GM21515 (cell line): Measurements from ENCODE around the gene ARFGEF2.
"Not testable (repeated sequence)": the region's sequence is repeated elsewhere in the genome, so short reads cannot be mapped to it uniquely, and the experiment has no call there.

ENCODE experiments used
- ATAC-seq: cut with Tn5 transposase; IDR thresholded peaks from one replicate; pipeline ENCODE4 v1.9.1; 2021; ENCODE audit not compliant: unreplicated experiment

The ARFGEF2 gene

DNA sequence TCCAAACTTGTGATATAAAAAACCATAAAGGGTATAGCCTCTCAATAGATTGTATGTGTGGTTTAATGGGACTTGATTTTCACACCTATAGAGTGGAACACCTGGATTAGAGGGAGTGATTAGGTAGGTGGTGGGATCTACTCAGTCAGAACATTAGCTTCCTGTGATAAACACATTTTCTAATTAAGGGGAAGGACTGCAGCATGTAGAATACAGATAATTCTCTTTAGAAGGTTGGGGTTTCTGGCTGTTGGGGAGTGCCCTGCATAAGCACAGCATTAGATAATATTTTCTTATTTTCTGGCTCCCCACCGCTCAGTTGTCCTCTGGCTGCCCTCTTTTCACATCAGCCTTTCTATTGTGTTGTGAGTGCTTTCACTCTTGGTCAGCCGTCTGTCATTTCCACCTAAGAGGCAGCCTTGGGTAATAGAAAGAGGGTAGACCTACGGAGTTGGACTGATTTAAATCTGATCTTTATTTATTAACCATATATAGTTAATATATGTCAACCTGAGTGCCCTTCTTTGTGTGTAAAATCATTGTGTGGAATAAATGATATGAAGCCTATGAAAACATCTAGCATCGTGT lies 132.6 kb downstream of the ARFGEF2 start:
- ATAC-seq: no peak

DNA sequence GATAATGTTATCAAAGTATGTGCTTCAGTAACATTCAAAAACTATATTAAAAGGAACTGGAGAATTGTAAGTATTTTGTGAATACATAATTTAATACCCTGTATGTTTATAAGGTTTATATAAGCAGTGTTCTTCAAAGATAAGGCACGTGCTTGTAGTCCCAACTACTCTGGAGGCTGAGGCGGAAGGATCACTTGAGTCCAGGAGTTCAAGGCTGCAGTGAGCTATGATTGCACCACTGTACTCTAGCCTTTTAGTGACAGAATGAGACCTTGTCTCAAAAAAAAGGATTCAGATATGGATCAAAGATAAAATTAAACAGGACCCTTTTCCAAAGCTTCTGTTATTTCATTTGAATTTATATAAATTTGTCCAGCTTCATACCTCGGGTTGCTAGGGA lies 141.8 kb downstream of the ARFGEF2 start:
- no peak for ATAC-seq

DNA sequence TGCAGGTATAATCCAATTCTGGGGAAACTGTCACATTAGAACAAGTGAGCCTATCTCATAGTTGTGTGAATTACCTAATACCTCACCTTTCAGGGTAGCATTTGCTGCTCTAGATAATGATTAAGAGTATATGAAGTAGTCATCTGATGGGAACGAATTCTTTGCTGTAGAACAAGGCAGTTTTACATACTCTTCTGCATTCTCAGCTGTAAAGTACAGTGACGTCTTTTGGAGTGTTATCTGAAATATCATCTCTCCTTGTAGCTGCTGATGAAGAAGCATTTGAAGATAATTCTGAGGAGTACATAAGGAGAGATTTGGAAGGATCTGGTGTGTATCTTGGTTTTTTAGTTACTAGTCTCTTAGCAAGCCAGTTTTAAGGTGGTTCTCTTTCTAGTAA lies 153.0 kb downstream of the ARFGEF2 start:
- no peak for ATAC-seq

DNA sequence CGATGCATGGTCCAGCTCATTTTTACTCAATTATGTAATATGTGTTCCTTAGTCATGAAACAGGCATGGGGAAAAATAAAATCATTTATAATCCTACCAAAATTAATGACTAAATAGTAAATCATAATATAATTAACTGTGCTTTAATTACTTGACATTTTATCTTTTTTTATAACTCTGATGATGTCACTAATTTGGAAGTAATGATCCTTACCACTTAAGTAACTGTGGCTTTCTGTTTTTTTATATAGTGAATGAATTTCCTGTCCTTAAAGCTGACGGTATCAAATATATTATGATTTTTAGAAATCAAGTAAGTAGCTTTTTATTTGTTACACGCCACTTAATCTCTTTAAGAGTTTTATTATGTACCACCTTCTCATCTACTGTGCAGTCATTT lies 156.8 kb downstream of the ARFGEF2 start:
- no peak for ATAC-seq

DNA sequence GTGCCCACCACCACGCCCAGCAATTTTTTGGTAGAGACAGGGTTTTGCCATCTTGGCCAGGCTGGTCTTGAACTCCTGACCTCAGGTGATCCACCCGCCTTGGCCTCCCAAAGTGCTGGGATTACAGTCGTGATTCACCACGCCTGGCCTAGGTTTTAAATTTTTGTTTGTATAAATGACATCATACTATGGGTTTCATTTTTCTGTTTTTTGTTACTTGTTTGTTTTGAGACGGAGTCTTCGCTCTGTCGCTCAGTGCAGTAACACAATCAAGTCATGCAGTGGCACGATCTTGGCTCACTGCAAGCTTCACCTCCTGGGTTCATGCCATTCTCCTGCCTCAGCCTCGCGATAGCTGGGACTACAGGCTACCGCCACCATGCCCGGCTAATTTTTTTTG lies 160.8 kb downstream of the ARFGEF2 start:
- ATAC-seq: not testable (repeated sequence)
